PC-3 (cell line): ENCODE measurements around the gene ACTL7A. TPM values are rescaled to one million over a fixed set of nuclear protein-coding genes. Genes with fewer than 3 reads are reported as not detected.

Experiments
- ATAC-seq: fragments of 200-7000 bp; cut with Tn5 transposase; 2 replicates; pipeline ENCODE4 v1.9.1; 2020; ENCODE audit warnings: mild to moderate bottlenecking, moderate library complexity
- BruUV-seq: library from RNA; stranded (reverse); fragments of 400-500 nt; replicated peaks from 2 replicates; lab custom pipeline; 2021; lab: Mats Ljungman, UMichigan
- CTCF ChIA-PET: fragments of 300-600 bp; sonication (Branson Sonifier 250); formaldehyde crosslinking; loops from one replicate; lab custom pipeline; 2022; ENCODE audit warnings: antibody characterized with exemption; lab: Charles Lee
- POLR2A ChIA-PET: fragments of 300-600 bp; sonication (Branson Sonifier 250); formaldehyde crosslinking; loops from one replicate; lab custom pipeline; 2022; ENCODE audit warnings: antibody characterized with exemption; ENCODE audit not compliant: unreplicated experiment; lab: Charles Lee
- DNase-seq: peaks from one replicate; pipeline ENCODE4 v3.0.0-alpha.2; 2015
- H2AFZ ChIP-seq: fragments of 300-600 bp; sonication (generic); 2 replicates; pipeline ENCODE4 v1.6.0; 2016; ENCODE audit warnings: antibody characterized with exemption, low read length
- H3F3A ChIP-seq: fragments of 300-600 bp; sonication (generic); one replicate; pipeline ENCODE4 v1.6.0; 2017; ENCODE audit warnings: antibody characterized with exemption, low read length, control low read depth, mild to moderate bottlenecking; ENCODE audit not compliant: unreplicated experiment
- H3K27ac ChIP-seq: fragments of 300-600 bp; sonication (generic); 2 replicates; pipeline ENCODE4 v1.5.1; 2016; ENCODE audit warnings: mild to moderate bottlenecking, low read length
- H3K27me3 ChIP-seq: fragments of 300-600 bp; sonication (generic); 2 replicates; pipeline ENCODE4 v1.6.1; 2016; ENCODE audit warnings: low read length, mixed read lengths
- H3K36me3 ChIP-seq: fragments of 300-600 bp; sonication (generic); 2 replicates; pipeline ENCODE4 v1.6.1; 2016; ENCODE audit warnings: low read depth, mixed run types, low read length, mixed read lengths
- H3K4me1 ChIP-seq: fragments of 300-600 bp; sonication (generic); 2 replicates; pipeline ENCODE4 v1.5.1; 2016; ENCODE audit warnings: low read length; ENCODE audit not compliant: insufficient read depth
- H3K4me2 ChIP-seq: fragments of 300-600 bp; sonication (generic); 2 replicates; pipeline ENCODE4 v1.6.0; 2016; ENCODE audit warnings: low read length
- H3K4me3 ChIP-seq: fragments of 300-600 bp; sonication (generic); 2 replicates; pipeline ENCODE4 v1.5.1; 2016; ENCODE audit warnings: mild to moderate bottlenecking, low read length, mixed read lengths
- H3K79me2 ChIP-seq: fragments of 300-600 bp; sonication (generic); 2 replicates; pipeline ENCODE4 v1.6.1; 2017; ENCODE audit warnings: low read length, mixed read lengths
- H3K9ac ChIP-seq: fragments of 300-600 bp; sonication (generic); 2 replicates; pipeline ENCODE4 v1.6.0; 2016; ENCODE audit warnings: mild to moderate bottlenecking, low read length
- H3K9me2 ChIP-seq: fragments of 300-600 bp; sonication (generic); replicated peaks from 2 replicates; pipeline ENCODE4 v1.6.1; 2016; ENCODE audit warnings: mixed run types, low read length, mixed read lengths
- H3K9me3 ChIP-seq: fragments of 300-600 bp; sonication (generic); 2 replicates; pipeline ENCODE4 v1.6.1; 2016; ENCODE audit warnings: low read length, mixed read lengths
- H4K20me1 ChIP-seq: fragments of 300-600 bp; sonication (generic); 2 replicates; pipeline ENCODE4 v1.6.1; 2016; ENCODE audit warnings: low read length, mixed read lengths
- EZH2 ChIP-seq: fragments of 300-600 bp; sonication (generic); IDR thresholded peaks from one replicate; pipeline ENCODE4 v1.6.1; 2017; ENCODE audit warnings: antibody characterized with exemption, mild to moderate bottlenecking, low read length; ENCODE audit not compliant: unreplicated experiment
- EZH2phosphoT487 ChIP-seq: fragments of 300-600 bp; sonication (generic); IDR thresholded peaks from 2 replicates; pipeline ENCODE4 v1.6.1; 2018; ENCODE audit warnings: mild to moderate bottlenecking, antibody characterized with exemption, low read length, borderline replicate concordance
- intact Hi-C: fragments of 100-400 bp; cut with micrococcal nuclease; formaldehyde crosslinking; loops from 2 replicates; pipeline ENCODE4 v1.9.0; 2023
- total RNA-seq: library from RNA; depleted of rRNA; stranded (reverse); fragments of >200 nt; gene quantifications from 2 replicates; pipeline ENCODE4 v1.2.3, GENCODE V29; 2014
- TF ChIP-seq, protein P1 (sequence below): fragments of 300-600 bp; sonication (generic); conservative IDR thresholded peaks from 2 replicates; pipeline ENCODE4 v1.5.1; 2017; ENCODE audit warnings: antibody characterized with exemption, low read depth, mild to moderate bottlenecking, low read length

The ACTL7A gene
- total RNA-seq, 1 experiment from 2014 or later, result not detected

DNA sequence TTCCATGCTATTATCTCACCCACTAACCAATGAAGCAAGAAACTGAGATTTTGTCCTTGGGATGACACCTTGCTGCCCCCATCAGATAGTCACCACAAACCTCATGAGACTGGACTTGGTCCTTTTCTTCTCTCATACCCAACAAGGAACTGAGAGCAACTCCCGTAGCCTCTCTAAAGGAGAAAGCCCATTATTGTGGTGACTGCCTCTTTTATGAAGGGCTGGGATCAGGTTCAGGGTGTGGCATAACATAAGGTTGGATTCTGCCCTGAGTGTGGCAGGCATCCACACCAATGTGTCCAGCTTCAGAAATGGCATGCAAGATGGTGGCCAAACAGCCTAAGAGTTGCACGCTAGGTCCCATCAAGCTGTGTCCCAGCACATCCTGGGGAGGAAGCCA lies 1.3 kb upstream of the ACTL7A start:
- no peak overlapping the region for H3K27ac ChIP-seq
- no peak overlapping the region for H2AFZ ChIP-seq
- H3K9ac ChIP-seq, result no peak overlapping the region
- TF ChIP-seq EZH2phosphoT487, result no peak
- TF ChIP-seq, protein P1, sequence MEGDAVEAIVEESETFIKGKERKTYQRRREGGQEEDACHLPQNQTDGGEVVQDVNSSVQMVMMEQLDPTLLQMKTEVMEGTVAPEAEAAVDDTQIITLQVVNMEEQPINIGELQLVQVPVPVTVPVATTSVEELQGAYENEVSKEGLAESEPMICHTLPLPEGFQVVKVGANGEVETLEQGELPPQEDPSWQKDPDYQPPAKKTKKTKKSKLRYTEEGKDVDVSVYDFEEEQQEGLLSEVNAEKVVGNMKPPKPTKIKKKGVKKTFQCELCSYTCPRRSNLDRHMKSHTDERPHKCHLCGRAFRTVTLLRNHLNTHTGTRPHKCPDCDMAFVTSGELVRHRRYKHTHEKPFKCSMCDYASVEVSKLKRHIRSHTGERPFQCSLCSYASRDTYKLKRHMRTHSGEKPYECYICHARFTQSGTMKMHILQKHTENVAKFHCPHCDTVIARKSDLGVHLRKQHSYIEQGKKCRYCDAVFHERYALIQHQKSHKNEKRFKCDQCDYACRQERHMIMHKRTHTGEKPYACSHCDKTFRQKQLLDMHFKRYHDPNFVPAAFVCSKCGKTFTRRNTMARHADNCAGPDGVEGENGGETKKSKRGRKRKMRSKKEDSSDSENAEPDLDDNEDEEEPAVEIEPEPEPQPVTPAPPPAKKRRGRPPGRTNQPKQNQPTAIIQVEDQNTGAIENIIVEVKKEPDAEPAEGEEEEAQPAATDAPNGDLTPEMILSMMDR, result no peak
- no peak for TF ChIP-seq EZH2
- H3K9me3 ChIP-seq, result no peaks in the 10 kb centered on the region
- H3F3A ChIP-seq, result no peaks in the 10 kb centered on the region
- ChIA-PET CTCF (no interaction called here), POLR2A (no interaction called here)
- no peaks in the 10 kb centered on the region for H3K9me2 ChIP-seq
- no peaks in the 10 kb centered on the region for H4K20me1 ChIP-seq
- H3K4me1 ChIP-seq, result no peaks in the 10 kb centered on the region
- intact Hi-C loops, result no loop called here
- no peak overlapping the region for H3K4me3 ChIP-seq
- no peak for ATAC-seq
- BruUV-seq, result no TSS peak
- DNase-seq, result no peak
- H3K36me3 ChIP-seq, result no peaks in the 10 kb centered on the region
- H3K79me2 ChIP-seq, result no peaks in the 10 kb centered on the region
- H3K27me3 ChIP-seq, result no peaks in the 10 kb centered on the region
- no peak overlapping the region for H3K4me2 ChIP-seq

DNA sequence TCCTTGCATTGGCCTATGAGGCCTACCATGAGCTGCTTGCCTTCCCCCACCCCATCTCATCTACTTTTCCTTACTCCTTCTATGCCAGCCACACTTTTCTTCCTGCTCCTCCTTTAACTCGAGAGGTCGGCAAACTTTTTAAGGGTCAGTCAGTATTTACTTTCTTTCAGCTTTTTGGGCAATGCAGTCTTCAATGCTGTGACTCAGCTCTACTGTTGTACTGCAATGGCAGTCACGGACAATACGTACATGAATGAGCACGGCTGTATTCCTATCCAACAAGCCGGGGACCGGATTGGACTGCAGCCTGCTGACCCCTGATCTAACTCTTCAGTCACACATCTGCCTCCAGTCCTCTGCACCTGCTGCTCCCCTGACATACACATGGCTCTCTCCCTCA lies 602 bp upstream of the ACTL7A start:
- POLR2A ChIA-PET, result no interaction called here
- H3K27ac ChIP-seq, result no peak overlapping the region
- no peaks in the 10 kb centered on the region for H3K27me3 ChIP-seq
- H3K4me3 ChIP-seq, result no peak overlapping the region
- no peak overlapping the region for H2AFZ ChIP-seq
- TF ChIP-seq EZH2 (no peak), EZH2phosphoT487 (no peak)
- TF ChIP-seq, protein P1, result no peak
- no peak overlapping the region for H3K9ac ChIP-seq
- H4K20me1 ChIP-seq, result no peaks in the 10 kb centered on the region
- no peaks in the 10 kb centered on the region for H3K79me2 ChIP-seq
- no peaks in the 10 kb centered on the region for H3K9me3 ChIP-seq
- H3F3A ChIP-seq, result no peaks in the 10 kb centered on the region
- intact Hi-C loops, result no loop called here
- DNase-seq, result no peak
- no peak overlapping the region for H3K4me2 ChIP-seq
- no peaks in the 10 kb centered on the region for H3K36me3 ChIP-seq
- CTCF ChIA-PET, result no interaction called here
- no peak for ATAC-seq
- BruUV-seq, result no TSS peak
- no peaks in the 10 kb centered on the region for H3K4me1 ChIP-seq
- no peaks in the 10 kb centered on the region for H3K9me2 ChIP-seq

DNA sequence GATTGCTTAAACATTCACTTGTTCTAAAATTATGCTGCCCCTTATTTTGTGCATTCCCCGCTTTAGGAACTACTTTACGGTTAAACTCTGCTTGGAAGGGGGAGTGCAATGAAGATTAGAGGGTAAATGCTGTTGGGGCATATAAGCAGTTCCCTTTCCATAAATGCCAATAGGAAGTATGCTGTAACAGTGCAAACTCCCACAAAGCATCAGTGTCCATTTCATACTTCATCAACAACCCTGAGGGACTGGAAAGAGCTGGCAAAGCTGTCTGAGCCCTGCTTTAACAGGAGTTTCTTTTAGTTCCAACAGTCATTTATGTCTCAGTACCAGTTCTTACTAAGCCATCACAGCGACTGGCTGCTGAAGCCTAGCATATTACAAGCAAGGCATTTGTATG lies 1.8 kb downstream of the ACTL7A start:
- H3K9me3 ChIP-seq, result no peaks in the 10 kb centered on the region
- H3K36me3 ChIP-seq, result no peaks in the 10 kb centered on the region
- no peak overlapping the region for H3K27ac ChIP-seq
- POLR2A ChIA-PET, result no interaction called here
- CTCF ChIA-PET, result no interaction called here
- no peak overlapping the region for H2AFZ ChIP-seq
- peaks cover 2% of the 10 kb centered on the region for H3K4me1 ChIP-seq
- no peaks in the 10 kb centered on the region for H3K79me2 ChIP-seq
- intact Hi-C loops, result no loop called here
- H3K27me3 ChIP-seq, result no peaks in the 10 kb centered on the region
- TF ChIP-seq EZH2, result no peak
- TF ChIP-seq, protein P1, result no peak
- no peak for TF ChIP-seq EZH2phosphoT487
- H3K9me2 ChIP-seq, result no peaks in the 10 kb centered on the region
- H4K20me1 ChIP-seq, result no peaks in the 10 kb centered on the region
- H3K9ac ChIP-seq, result no peak overlapping the region
- H3K4me3 ChIP-seq, result no peak overlapping the region
- H3K4me2 ChIP-seq, result no peak overlapping the region
- no TSS peak for BruUV-seq
- DNase-seq (no peak), ATAC-seq (no peak)
- no peaks in the 10 kb centered on the region for H3F3A ChIP-seq
